Spleen (tissue), 7 donors: ENCODE measurements around the gene TMEM182.

ENCODE experiments used
- POLR2A ChIP-seq, 3 donors: fragments of 450-650 bp; IDR thresholded peaks; one replicate each; pipeline ENCODE4 v1.5.1; 2017; ENCODE audit warnings: antibody characterized with exemption in 3 of 3, mild to moderate bottlenecking in 1 of 3
- TF ChIP-seq, protein P1 (sequence below), 11 experiments: fragments of 200-600 bp in 7 of 11; fragments of 450-650 bp in 4 of 11; sonication (generic) in 4 of 11; IDR thresholded peaks in 8 of 11; conservative IDR thresholded peaks in 3 of 11; 1 replicate in 7 of 11; 2 replicates in 4 of 11; pipeline versions ENCODE4 v1.4.0 to v1.8.0; 2016 to 2021; ENCODE audit warnings: antibody characterized with exemption in 11 of 11, inconsistent platforms in 4 of 11, mild to moderate bottlenecking in 1 of 11
- donor health status: DM: no; HTN: no; CAD: no; lungs with moderate emphysema.
- donor health status: DM: no; HTN: no; CAD: no.
- donor health status: DM: no; HTN: no; CAD: no.

DNA sequence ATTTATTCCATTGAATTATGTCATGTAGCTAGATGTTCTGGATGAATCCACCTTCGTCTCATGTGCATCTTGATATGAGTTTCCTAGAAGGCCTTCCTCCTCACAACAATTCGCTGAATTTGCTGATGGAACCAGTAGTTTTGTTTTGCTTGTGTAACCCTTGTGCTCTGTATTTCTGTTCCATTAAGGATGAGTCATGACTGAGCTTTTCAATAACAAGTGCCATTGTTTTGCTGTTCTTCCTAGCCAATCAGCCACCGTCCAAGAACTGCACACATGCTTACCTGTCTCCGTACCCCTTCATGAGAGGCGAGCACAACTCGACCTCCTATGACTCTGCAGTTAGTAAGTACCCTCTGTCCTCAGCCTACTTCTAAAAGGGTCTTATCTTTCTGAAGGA, 2.3 kb downstream of the TMEM182 start:
- TF ChIP-seq, protein P1, sequence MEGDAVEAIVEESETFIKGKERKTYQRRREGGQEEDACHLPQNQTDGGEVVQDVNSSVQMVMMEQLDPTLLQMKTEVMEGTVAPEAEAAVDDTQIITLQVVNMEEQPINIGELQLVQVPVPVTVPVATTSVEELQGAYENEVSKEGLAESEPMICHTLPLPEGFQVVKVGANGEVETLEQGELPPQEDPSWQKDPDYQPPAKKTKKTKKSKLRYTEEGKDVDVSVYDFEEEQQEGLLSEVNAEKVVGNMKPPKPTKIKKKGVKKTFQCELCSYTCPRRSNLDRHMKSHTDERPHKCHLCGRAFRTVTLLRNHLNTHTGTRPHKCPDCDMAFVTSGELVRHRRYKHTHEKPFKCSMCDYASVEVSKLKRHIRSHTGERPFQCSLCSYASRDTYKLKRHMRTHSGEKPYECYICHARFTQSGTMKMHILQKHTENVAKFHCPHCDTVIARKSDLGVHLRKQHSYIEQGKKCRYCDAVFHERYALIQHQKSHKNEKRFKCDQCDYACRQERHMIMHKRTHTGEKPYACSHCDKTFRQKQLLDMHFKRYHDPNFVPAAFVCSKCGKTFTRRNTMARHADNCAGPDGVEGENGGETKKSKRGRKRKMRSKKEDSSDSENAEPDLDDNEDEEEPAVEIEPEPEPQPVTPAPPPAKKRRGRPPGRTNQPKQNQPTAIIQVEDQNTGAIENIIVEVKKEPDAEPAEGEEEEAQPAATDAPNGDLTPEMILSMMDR (IDR thresholded peaks at IDR 0.05 in 8 of 11, conservative IDR thresholded peaks at IDR 0.05 in 3 of 11): no peak
- TF ChIP-seq POLR2A (IDR thresholded peaks at IDR 0.05): no peak
